GM21717 (cell line): ENCODE results near the gene SIRPB1.
"Not testable (repeated sequence)": the region's sequence is repeated elsewhere in the genome, so short reads cannot be mapped to it uniquely, and the experiment has no call there.

Source experiments
- ATAC-seq: cut with Tn5 transposase; IDR thresholded peaks from one replicate; pipeline ENCODE4 v1.9.1; 2021; ENCODE audit warnings: mild to moderate bottlenecking, moderate library complexity; ENCODE audit not compliant: unreplicated experiment

The SIRPB1 gene

DNA sequence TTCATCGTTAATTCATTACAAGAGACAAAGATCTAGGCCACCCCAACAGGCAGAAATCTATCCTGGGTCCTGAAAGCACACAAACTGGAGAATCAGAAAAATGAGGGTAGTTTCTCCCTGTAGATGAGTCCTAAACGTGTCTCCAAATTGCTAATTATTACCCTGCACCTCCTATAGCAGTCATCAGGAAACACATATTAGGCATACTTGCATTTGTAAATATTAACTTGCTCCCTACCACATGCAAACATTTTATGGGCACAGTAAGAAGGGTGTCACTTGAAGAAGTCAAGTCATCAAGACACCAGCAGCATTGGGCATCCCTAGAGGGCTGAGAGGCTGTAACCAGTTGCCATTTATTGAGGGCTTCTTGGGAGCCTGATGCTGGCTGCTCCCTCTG is 17.9 kb upstream of the SIRPB1 start:
- ATAC-seq = no peak

- ATAC-seq = no peak
Measured at GRCh38 chr20:1637226-1637625, 17.4 kb upstream of the SIRPB1 start.

- ATAC-seq = no peak
Measured at GRCh38 chr20:1636621-1637020, 16.8 kb upstream of the SIRPB1 start.

DNA sequence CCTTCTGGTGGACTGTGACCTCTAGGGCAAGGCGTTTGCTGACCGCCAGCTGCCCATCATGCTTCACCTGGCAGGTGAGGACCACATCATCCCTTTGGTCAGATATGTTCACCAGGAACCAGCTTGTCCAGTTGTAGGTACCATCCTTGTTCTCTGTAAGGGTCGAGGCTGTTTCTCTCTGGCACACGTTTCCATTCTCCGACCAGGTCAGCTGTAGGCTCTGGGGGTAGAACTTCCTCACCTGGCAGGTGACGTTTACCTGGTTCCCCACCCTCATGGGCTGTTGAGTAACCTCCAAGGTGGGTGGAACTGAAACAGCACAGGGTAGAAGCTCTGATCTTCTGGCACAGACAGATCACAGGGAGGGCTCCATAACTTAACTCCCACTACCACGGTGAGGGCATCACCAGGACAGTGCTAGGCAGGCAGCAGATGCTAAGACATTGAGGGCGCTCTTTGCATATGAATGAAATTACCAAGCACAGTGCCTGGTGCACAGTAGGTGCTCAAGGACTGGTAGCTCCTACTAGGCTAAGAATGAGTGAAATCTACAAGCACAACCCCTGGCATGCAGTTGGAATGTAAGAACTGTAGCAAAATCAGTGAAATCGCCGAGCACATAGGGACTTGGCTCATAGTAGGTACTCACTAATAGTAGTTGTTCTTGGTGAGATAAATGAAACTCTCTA is 15.6 kb upstream of the SIRPB1 start:
- no peak for ATAC-seq

- no peak for ATAC-seq
Measured at GRCh38 chr20:1633535-1633934, 13.7 kb upstream of the SIRPB1 start.

DNA sequence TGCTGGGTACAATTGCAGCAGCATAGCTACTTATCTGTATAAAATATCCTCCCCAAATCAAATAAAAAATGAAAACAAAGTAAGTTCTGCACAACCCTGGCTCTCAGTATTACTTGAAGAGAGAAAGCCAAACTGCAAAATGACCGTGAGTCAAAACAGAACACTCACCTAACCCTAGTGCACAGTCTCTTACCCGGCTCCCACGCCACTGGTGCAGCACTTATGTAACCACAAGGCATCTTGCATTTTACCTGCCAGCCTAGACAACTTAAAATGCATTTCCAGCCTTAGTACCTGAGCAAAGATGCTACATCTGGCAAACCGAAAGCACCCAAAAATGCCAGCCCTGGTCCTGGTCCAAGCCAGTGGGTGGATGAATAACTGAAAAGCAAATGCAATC is 12.4 kb upstream of the SIRPB1 start:
- ATAC-seq = no peak

DNA sequence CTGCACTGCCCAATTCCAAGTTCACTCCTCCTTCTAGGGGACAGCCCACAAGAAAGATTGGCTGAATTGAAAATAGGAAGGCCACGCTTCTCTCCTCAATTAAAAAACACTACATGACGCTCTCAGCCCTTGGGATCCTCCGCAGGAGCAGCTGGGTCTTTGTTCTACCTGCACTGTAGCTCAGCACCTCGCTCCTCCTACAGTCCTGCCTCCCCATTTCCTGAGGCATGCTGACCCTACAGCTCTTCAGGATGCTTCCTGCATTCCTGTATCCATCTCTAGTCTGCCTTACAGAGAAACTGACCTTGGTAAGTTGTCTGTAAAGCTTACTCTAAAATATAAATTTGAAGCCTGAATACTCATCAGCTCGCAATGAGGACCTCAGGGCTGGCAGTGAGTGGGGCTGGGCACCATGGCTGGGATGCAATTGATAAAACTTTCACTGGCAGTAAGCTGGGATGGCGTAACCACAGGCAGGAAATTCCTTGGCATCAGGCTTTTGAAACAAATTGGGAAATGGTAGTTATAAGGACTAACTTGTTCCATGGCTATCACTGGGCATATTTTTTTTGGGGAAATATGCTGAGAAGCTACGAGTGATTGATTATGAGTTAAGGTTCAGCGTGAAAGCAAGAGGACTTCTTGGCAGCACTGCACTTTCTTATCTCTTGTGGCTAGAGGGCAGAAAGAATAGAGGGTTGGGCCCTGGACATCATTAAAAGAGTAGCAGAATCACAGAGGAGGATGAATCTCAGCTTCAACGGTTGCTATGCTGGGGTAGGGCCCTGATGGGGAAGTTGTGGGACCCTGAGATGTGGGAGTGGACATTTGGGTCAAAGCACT is 11.7 kb upstream of the SIRPB1 start:
- no peak for ATAC-seq

DNA sequence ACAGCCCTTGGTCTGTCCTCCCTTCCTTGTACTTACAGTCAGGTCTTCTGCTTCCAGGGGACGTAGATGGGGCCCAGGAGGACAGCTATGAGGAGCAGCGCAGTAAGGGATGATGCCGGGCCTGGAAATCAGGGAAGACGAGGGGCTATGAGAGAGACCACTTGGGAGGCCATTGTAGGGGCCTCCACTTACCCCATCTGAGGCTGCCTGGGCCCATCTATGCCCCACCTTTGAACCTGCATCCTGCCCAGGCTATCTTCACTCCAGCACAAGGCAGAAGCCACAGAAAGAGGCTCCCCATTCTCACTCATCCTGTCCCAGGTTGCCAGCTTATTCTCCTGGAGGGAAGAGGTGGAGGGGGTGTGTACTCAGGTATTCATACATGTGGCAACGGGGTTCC is 10.4 kb upstream of the SIRPB1 start:
- ATAC-seq = no peak

DNA sequence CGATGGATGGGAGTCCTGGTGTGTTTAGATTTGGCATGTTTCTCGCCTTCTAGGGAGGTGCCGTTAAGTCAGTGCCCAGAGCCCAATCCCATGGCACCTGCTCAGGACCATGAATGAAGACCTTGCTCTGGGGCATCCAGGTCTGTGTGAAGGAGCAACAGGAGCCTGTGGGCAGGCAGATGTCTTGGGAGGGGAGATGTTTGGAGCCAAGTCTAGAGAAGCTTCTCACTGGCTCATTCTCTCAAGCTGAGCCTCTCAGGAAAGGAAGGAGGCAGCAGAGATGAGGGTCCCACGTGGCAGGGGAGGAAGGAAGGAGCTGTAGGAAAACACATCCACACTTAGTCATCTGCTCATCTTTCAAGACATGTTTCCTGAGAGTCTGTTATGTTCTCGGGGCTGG is 9.5 kb upstream of the SIRPB1 start:
- ATAC-seq = no peak

- ATAC-seq = no peak
Measured at GRCh38 chr20:1628621-1629020, 8.8 kb upstream of the SIRPB1 start.

DNA sequence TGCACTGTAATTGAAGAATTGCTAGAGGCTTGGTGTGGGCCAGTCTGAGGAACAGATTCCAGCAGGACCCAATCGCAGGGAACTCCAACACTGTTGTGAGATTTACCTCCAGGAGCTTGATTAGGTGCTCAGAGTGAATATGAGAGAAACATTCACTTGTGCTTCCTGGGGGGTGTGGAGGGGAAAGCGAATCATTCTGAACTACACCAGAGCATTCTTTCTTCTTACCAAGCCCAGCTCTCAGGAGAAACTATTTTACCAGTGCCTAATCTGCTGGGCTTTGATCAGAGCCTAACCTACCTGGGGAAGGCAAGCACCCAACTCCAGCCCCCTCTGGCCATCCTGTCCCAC is 7.4 kb upstream of the SIRPB1 start:
- ATAC-seq = no peak

DNA sequence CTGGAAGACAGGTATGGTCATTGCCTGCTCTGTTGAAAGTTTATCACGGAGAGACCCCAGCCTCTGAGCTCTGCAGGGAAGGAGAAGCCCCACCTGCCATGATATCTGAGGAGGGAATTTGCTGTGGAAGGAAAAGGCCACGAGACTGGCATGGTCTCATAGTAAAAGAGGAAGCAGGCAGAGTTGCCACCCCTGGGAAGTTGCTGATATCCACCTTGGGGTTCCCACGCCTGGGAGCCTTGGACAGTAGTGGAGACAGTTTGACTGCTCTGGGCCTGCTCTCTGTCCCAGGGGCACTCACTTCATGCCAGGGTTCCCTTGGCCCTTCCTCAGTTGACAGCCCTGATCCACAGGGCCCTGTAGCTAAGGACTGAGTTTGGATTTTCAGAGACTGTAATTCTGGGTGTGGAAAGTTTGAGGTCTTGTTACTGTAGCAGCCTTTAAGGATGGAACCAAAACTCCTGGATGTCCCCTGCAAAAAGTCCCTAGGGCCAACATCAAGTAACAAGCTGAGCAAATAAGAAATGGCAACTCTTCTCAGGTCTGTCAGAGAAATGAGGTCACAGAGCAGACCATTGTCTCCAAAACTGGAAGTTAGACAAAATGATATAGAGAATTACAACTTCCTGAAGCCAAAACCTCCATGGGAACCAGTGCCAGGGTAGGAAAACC is 6.9 kb upstream of the SIRPB1 start:
- ATAC-seq = no peak

- ATAC-seq = no peak
Measured at GRCh38 chr20:1625083-1625690, 5.4 kb upstream of the SIRPB1 start.

DNA sequence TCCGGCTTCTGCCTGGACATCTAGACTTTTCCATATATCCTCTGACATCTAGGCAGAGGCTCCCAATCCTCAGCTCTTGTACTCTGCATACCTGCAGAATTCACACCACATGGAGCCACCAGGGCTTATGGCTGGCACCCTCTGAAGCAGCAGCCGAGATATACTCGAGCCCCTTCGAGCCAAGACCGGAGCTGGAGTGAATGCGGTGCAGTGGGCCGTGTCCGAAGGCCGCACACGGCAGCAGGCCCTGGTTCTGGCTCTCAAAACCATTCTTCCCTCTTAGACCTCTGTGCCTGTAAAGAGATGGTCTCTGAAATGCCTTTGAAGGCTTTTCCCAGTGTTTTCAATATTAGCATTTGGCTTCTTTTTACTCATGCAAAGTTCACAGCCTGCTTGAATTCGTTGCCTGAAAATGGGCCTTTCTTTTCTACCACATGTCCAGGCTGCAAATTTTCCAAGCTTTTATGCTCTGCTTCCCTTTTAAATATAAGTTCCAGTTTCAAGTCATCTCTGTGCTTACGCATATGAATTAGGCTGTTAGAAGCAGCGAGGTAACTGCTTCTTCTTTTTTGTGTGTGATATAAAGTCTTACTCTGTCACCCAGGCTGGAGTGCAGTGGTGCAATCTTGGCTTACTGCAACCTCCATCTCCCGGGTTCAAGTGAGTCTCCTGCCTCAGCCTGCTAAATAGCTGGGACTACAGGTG is 3.8 kb upstream of the SIRPB1 start:
- no peak for ATAC-seq

- ATAC-seq = no peak
Measured at GRCh38 chr20:1622450-1622849, 2.6 kb upstream of the SIRPB1 start.

DNA sequence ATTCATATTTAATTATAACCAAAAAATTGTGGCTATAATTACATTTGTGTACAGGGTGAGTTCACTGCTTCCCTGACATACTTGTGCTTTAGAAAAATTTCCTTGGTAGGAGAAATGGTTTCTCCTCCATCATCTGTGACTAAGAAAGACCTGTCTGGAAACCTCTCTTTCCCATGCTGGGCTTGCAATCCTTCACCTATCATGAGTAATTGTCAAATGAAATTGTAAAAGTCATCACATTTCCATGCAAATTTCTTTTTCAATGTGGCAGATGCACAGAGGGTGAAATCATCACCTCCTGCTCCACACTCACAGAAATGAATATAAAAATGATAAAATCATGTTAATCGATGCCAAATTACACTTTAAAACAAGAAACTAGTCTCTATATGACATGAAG is 1.5 kb upstream of the SIRPB1 start:
- no peak for ATAC-seq

GRCh38 chr20:1618954-1619540 is 762 bp downstream of the SIRPB1 start:
- no peak for ATAC-seq

GRCh38 chr20:1618479-1618878 is 1.3 kb downstream of the SIRPB1 start:
- ATAC-seq = no peak

- no peak for ATAC-seq
Measured at GRCh38 chr20:1616858-1617434, 2.9 kb downstream of the SIRPB1 start.

DNA sequence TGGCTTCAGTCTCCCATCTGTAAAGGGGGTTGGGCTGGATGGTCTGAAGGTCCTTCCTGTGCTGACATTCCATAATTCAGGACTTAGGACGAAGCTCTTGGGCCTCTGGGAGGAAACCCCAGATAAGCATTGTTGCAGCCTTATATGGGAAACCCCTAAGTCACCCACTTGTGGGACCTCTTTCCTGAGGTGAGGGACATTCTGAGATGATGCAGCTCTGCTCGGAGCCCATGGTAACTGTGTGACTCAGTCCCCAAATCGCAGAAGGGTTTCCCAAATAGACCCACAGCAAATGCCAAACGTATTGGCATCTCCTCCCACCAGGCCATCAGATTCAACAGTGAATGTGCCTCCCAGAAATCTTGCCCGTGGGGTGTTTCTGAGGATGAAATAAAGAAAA is 9.4 kb downstream of the SIRPB1 start:
- ATAC-seq = not testable (repeated sequence)
